Liver (tissue), 9 donors: ENCODE results near the gene GNAT2. TPM values are rescaled to one million over a fixed set of nuclear protein-coding genes. Genes with fewer than 3 reads are reported as not detected.

Experiments
- DNase-seq: peaks from one replicate; pipeline ENCODE4 v3.0.0-alpha.2; 2017; ENCODE audit warnings: low spot score
- H3K27ac ChIP-seq, 2 donors: one replicate each; pipeline ENCODE4 v1.7.0; 2013; ENCODE audit warnings: inconsistent platforms in 2 of 2, low read length in 2 of 2, control low read depth in 1 of 2, low read depth in 1 of 2, mild to moderate bottlenecking in 1 of 2
- H3K27me3 ChIP-seq, 4 donors: one replicate each; pipeline versions ENCODE4 v1.6.1 to v1.7.0; 2013; ENCODE audit warnings: low read length in 3 of 4, inconsistent platforms in 1 of 4, mild to moderate bottlenecking in 1 of 4, moderate library complexity in 1 of 4; ENCODE audit not compliant: control insufficient read depth in 4 of 4, insufficient read depth in 4 of 4
- H3K36me3 ChIP-seq, 4 donors: one replicate each; pipeline versions ENCODE4 v1.6.1 to v1.7.0; 2013; ENCODE audit warnings: low read length in 3 of 4, mild to moderate bottlenecking in 3 of 4, low read depth in 1 of 4, moderate library complexity in 1 of 4; ENCODE audit not compliant: control insufficient read depth in 4 of 4, insufficient read depth in 3 of 4
- H3K4me1 ChIP-seq, 4 donors: one replicate each; pipeline versions ENCODE4 v1.6.1 to v1.7.0; 2013; ENCODE audit warnings: low read length in 3 of 4, mild to moderate bottlenecking in 3 of 4, moderate library complexity in 1 of 4; ENCODE audit not compliant: control insufficient read depth in 4 of 4, insufficient read depth in 4 of 4
- H3K4me3 ChIP-seq, 3 donors: one replicate each; pipeline versions ENCODE4 v1.6.1 to v1.7.0; 2013; ENCODE audit warnings: low read length in 3 of 3, control low read depth in 1 of 3, low read depth in 1 of 3, mild to moderate bottlenecking in 1 of 3
- H3K9ac ChIP-seq, 2 donors: one replicate each; pipeline ENCODE4 v1.7.0; 2013; ENCODE audit warnings: low read length in 2 of 2, mild to moderate bottlenecking in 2 of 2, moderate library complexity in 2 of 2, control low read depth in 1 of 2, low read depth in 1 of 2
- H3K9me3 ChIP-seq, 4 donors: one replicate each; pipeline versions ENCODE4 v1.6.1 to v1.7.0; 2013; ENCODE audit warnings: low read length in 3 of 4; ENCODE audit not compliant: control insufficient read depth in 4 of 4
- FOXA2 ChIP-seq: IDR thresholded peaks from 2 replicates; pipeline ENCODE4 v1.6.1; 2016; ENCODE audit warnings: antibody characterized with exemption
- GABPA ChIP-seq, 2 donors: IDR thresholded peaks in 1 of 2; conservative IDR thresholded peaks in 1 of 2; 2 replicates each; pipeline ENCODE4 v1.6.1; 2016; ENCODE audit warnings: antibody characterized with exemption in 2 of 2, mild to moderate bottlenecking in 1 of 2, moderate library complexity in 1 of 2
- MAX ChIP-seq: IDR thresholded peaks from 2 replicates; pipeline ENCODE4 v1.6.1; 2016; ENCODE audit warnings: antibody characterized with exemption
- NR2F2 ChIP-seq: IDR thresholded peaks from 2 replicates; pipeline ENCODE4 v1.6.1; 2016; ENCODE audit warnings: antibody characterized with exemption
- RAD21 ChIP-seq, 2 donors: IDR thresholded peaks; 2 replicates each; pipeline ENCODE4 v1.6.1; 2016; ENCODE audit warnings: antibody characterized with exemption in 2 of 2, mild to moderate bottlenecking in 2 of 2
- REST ChIP-seq: IDR thresholded peaks from 2 replicates; pipeline ENCODE4 v1.6.1; 2016; ENCODE audit warnings: antibody characterized with exemption, mild to moderate bottlenecking
- TAF1 ChIP-seq: conservative IDR thresholded peaks from 2 replicates; pipeline ENCODE4 v1.6.1; 2016; ENCODE audit warnings: antibody characterized with exemption, mild to moderate bottlenecking
- ZBTB33 ChIP-seq: IDR thresholded peaks from 2 replicates; pipeline ENCODE4 v1.6.1; 2016; ENCODE audit warnings: antibody characterized with exemption
- WGBS: extraction: QIAGEN DNeasy Blood & Tissue Kit; methylation state at CpG from one replicate; pipeline ENCODE4 v1.1.7; 2013; 5-methylcytosine and 5-hydroxymethylcytosine counted together
- polyA plus RNA-seq, 2 donors: library from polyadenylated mRNA; stranded (reverse) in 1 of 2; unstranded in 1 of 2; fragments of 200-250 nt in 1 of 2; fragments of >200 nt in 1 of 2; fragmentation: Nextera tagmentation in 1 of 2; extraction: Ambion mirVana in 1 of 2; gene quantifications; one replicate each; pipeline versions ENCODE4 v1.2.1 to v1.2.3, GENCODE V29; 2013 to 2015
- total RNA-seq, 2 donors: library from RNA; depleted of rRNA; stranded (reverse); fragments of >200 nt; gene quantifications; one replicate each; pipeline ENCODE4 v1.2.3, GENCODE V29; 2014
- donor health status: healthy.
- donor health status: healthy.
- donor health status: healthy.
- donor health status: healthy.
- donor health status: healthy.

Gene GNAT2
- total and polyA plus RNA-seq, 4 donors: 0.09 to 0.17 (median 0.17) TPM; not detected in 1

- no peak for TF ChIP-seq RAD21 (IDR thresholded peaks at IDR 0.05)
- TF ChIP-seq REST: no peak
- TF ChIP-seq GABPA (IDR thresholded peaks at IDR 0.05 in 1 of 2, conservative IDR thresholded peaks at IDR 0.05 in 1 of 2): peak in 1 of 2 donors; percentile 35
- no peak for TF ChIP-seq MAX
- TF ChIP-seq TAF1: peak; percentile 26
- H3K9ac ChIP-seq: no peak overlapping the region
Measured at GRCh38 chr1:109615879-109616278, 3.5 kb downstream of the GNAT2 start.

GRCh38 chr1:109613361-109614147, 5.9 kb downstream of the GNAT2 start:
- H3K36me3 ChIP-seq: no peaks in the 10 kb centered on the region
- H3K9me3 ChIP-seq: no peaks in the 10 kb centered on the region
- H3K27me3 ChIP-seq: no peaks in the 10 kb centered on the region
- no peak overlapping the region for H3K4me3 ChIP-seq
- TF ChIP-seq ZBTB33 (no peak), NR2F2 (peak; percentile 41)
- WGBS: 79% methylated on average over 7 of the region's 7 CpGs
- no peak overlapping the region for H3K27ac ChIP-seq
- peaks cover 2 to 25% (median 15%) of the 10 kb centered on the region in 4 donors for H3K4me1 ChIP-seq
- no peak overlapping the region for H3K9ac ChIP-seq
- no peak for DNase-seq

More at GRCh38 chr1:109615879-109616278, 3.5 kb downstream of the GNAT2 start:
- H3K4me3 ChIP-seq: no peak overlapping the region
- no peaks in the 10 kb centered on the region for H3K36me3 ChIP-seq
- 46% methylated on average over 3 of the region's 3 CpGs for WGBS
- H3K9me3 ChIP-seq: no peaks in the 10 kb centered on the region
- no peak for DNase-seq
- no peaks in the 10 kb centered on the region for H3K27me3 ChIP-seq
- peaks cover 4 to 35% (median 26%) of the 10 kb centered on the region in 4 donors for H3K4me1 ChIP-seq
- H3K27ac ChIP-seq: peak overlapping the region; percentile 46 to 71

GRCh38 chr1:109611308-109611990, 8.0 kb downstream of the GNAT2 start:
- TF ChIP-seq FOXA2 (no peak), GABPA (IDR thresholded peaks at IDR 0.05 in 1 of 2, conservative IDR thresholded peaks at IDR 0.05 in 1 of 2) (no peak)
- 96% methylated on average over 13 of the region's 13 CpGs for WGBS
- no peaks in the 10 kb centered on the region for H3K27me3 ChIP-seq
- H3K9me3 ChIP-seq: no peaks in the 10 kb centered on the region
- no peaks in the 10 kb centered on the region for H3K36me3 ChIP-seq
- no peak for DNase-seq
- H3K27ac ChIP-seq: no peak overlapping the region
- no peak overlapping the region for H3K4me3 ChIP-seq
- H3K9ac ChIP-seq: no peak overlapping the region
- peaks cover 2 to 8% (median 5%) of the 10 kb centered on the region in 4 donors for H3K4me1 ChIP-seq
